ENCODE results near the gene POU2AF2.

Gene POU2AF2

DNA sequence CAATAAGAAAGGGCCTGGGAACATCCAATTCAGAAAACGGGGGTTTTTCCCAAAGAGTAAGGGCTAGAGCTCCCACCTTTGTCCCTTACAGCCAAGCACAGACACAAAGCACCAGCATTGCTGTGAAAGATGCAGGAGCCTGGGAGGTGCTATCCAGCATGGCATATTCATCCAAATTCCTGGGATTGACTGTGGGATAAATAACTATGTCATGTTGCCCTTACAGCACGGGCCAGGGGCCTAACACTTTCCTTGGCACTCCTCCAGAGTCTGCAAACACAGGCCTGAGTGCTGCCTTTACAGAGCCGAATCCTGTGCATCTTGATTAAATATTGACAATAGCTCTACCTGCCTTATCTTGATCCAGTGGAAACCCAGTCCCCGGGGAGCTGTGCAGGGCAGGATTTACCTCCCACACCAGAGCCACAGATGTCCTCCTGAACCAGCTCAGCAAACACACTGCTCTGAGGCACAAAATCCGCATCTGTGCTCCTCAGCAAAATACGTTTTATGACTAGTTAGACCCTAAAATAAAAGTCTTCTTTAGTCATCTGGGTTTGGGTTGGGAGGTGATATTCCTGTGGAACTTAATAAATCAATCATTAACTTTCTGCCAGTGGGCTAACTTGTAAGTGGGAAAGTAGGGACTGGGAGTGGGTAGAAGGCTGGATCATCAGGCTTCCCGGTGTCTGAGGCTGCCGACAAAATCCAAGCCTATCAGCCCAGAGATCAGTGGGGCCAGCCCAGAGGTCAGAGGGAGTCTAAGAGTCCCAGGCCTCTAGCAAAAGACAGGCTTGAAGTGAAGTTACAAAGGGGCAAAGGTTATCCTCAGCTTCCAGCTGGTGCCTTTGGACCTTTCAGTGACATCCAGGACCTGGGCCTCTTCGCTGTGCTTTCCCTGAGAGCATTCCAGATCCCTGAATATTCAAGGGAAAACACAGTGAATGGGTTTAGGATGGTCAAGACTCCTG is 89.3 kb downstream of the POU2AF2 start:
- DNase-seq: peak; percentile 75

DNA sequence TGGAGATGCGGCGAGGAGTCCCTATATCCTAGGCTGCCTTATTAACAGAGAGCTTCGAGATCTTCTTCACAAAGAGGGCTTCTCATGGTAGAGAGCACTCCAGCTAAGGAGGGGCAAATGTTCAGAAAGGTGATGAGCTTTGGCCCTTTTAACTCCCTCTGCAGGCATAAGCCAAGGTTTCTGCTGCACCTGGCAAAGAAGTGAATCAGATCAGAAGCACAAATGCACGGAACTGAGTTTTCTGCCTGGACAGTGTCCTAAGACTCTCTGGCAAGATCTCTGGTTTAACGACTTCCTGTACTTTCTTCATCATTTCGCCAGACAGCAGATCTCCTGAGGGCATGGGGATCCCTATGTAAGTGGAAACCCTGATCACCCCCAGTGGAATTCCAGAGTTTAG is 90.0 kb downstream of the POU2AF2 start:
- DNase-seq: no peak
